Panc1 (cell line): Measurements from ENCODE around the gene DNTT.

Source experiments
- CTCF ChIP-seq: fragments of 450-650 bp; IDR thresholded peaks from 2 replicates; pipeline ENCODE4 v1.5.1; 2017; ENCODE audit warnings: mild to moderate bottlenecking
- POLR2AphosphoS5 ChIP-seq: IDR thresholded peaks from 2 replicates; pipeline ENCODE4 v1.6.1; 2012; ENCODE audit warnings: mild to moderate bottlenecking, low read depth, low read length, moderate library complexity
- REST ChIP-seq, 2 experiments: IDR thresholded peaks; 2 replicates each; pipeline ENCODE4 v1.6.1; 2011 to 2012; ENCODE audit warnings: low read depth in 2 of 2, control low read depth in 1 of 2, low read length in 1 of 2, mild to moderate bottlenecking in 1 of 2, moderate library complexity in 1 of 2; ENCODE audit not compliant: insufficient read depth in 1 of 2
- SIN3A ChIP-seq: IDR thresholded peaks from 2 replicates; pipeline ENCODE4 v1.6.1; 2012; ENCODE audit warnings: low read depth, mild to moderate bottlenecking, low read length, moderate library complexity, borderline replicate concordance; ENCODE audit not compliant: insufficient read depth

- peak; percentile 89 for TF ChIP-seq CTCF
- TF ChIP-seq SIN3A, result no peak
- no peak for TF ChIP-seq POLR2AphosphoS5
- no peak for TF ChIP-seq REST (IDR thresholded peaks at IDR 0.05; ENCODE audit: insufficient read depth in 1 of 2, low read depth in 2 of 2, low read length in 1 of 2)
These were observed 36.0 kb downstream of the DNTT start for GRCh38 chr10:96339956-96340904.
